Heart left ventricle (tissue), 13 donors: ENCODE data around the gene CX3CR1.

Source experiments
- POLR2A ChIP-seq, 2 donors: fragments of 450-650 bp; IDR thresholded peaks; one replicate each; pipeline ENCODE4 v1.6.1; 2017; ENCODE audit warnings: antibody characterized with exemption in 2 of 2, mild to moderate bottlenecking in 2 of 2, moderate library complexity in 2 of 2
- TF ChIP-seq, protein P1 (sequence below), 12 donors: fragments of 200-600 bp; sonication (generic) in 4 of 12; IDR thresholded peaks; one replicate each; pipeline versions ENCODE4 v1.5.0 to v1.8.0; 2018 to 2022; ENCODE audit warnings: antibody characterized with exemption in 12 of 12, mild to moderate bottlenecking in 5 of 12
- donor health status: ischemic (EF 13 %, LVEDD 7.1; RV severe dilation, severe dysfunction).
- donor health status: DM: no; HTN: yes; CAD: no.
- donor health status: DM: no; HTN: no; CAD: no.
- donor health status: ischemic (EF 25% LVEDD 6.9; RV normal size, moderate dysfunction).
- donor health status: ischemic (EF 25% LVEDD 5.7; RV mildly dilated, moderate dysfunction).
- donor health status: ischemic (EF 35%, LVEDD 5.7; RV mildly dilated, moderate dysfunction).
- donor health status: nonischemic (EF 11% LVEDD 7.7; RV severe dilation, severe dysfunction).
- donor health status: DM: yes; HTN: yes; CAD: no.
- donor health status: PGD.
- donor health status: ischemic (EF 29% LVEDD 5.4; RV normal size, mild dysfunction).
- donor health status: nonischemic (EF 23%, LVEDD 6.1; RV moderate dilation, normal function).

- TF ChIP-seq, protein P1, sequence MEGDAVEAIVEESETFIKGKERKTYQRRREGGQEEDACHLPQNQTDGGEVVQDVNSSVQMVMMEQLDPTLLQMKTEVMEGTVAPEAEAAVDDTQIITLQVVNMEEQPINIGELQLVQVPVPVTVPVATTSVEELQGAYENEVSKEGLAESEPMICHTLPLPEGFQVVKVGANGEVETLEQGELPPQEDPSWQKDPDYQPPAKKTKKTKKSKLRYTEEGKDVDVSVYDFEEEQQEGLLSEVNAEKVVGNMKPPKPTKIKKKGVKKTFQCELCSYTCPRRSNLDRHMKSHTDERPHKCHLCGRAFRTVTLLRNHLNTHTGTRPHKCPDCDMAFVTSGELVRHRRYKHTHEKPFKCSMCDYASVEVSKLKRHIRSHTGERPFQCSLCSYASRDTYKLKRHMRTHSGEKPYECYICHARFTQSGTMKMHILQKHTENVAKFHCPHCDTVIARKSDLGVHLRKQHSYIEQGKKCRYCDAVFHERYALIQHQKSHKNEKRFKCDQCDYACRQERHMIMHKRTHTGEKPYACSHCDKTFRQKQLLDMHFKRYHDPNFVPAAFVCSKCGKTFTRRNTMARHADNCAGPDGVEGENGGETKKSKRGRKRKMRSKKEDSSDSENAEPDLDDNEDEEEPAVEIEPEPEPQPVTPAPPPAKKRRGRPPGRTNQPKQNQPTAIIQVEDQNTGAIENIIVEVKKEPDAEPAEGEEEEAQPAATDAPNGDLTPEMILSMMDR (IDR thresholded peaks at IDR 0.05): no peak
- no peak for TF ChIP-seq POLR2A (IDR thresholded peaks at IDR 0.05)
These were observed 24.1 kb downstream of the CX3CR1 start for GRCh38 chr3:39255503-39256325.
